Myocyte (in vitro differentiated cells): Measurements from ENCODE around the gene STK11. TPM values are rescaled to one million over a fixed set of nuclear protein-coding genes. Genes with fewer than 3 reads are reported as not detected.
"Not testable (repeated sequence)": the region's sequence is repeated elsewhere in the genome, so short reads cannot be mapped to it uniquely, and the experiment has no call there.

Experiments
- DNase-seq: peaks from one replicate; pipeline ENCODE4 v3.0.0-alpha.2; 2012; ENCODE audit warnings: low read depth
- total RNA-seq: library from RNA; depleted of rRNA; stranded (reverse); fragments of >200 nt; gene quantifications from 2 replicates; pipeline ENCODE4 v1.2.3, GENCODE V29; 2014

The STK11 gene
- total RNA-seq, 1 donor from 2014 or later = 86.3 TPM

GRCh38 chr19:1237027-1237659, 31.6 kb downstream of the STK11 start:
- DNase-seq = no peak

DNA sequence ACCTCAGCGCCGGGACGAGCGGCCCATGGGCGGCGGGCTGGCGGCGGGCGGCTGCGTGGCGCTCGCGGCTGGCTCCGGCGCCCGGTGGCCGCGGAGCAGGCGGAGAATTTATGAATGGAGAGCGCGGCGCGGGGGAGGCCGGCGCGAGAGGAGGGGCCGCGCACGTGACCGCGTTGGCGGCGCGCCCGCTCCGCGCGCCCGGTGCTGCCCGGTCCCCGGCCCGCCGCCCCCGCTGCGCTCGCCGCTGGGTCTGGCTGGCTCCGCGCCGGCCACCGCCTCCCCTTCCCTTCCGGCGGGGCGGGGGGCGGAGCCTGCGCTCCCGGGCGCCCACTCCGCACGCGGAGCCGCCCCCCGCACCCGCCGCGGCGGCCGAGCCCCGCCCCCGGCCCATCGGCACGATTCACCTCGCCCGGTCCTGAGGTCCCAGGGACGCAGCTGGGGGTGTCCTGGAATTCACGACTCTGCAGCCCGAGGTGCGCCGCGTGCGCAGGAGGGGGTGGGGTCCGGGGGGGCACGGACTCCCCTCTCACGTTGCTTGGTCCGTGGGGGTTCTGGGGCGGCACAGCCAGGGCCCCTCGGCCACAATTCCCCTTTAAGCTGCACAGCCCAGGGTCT, 32.3 kb downstream of the STK11 start, which contains the start of gene CBARP:
TSS of gene CBARP (minus strand) at position 252 of the 615 bp plus-strand sequence. CDS start 1,905 bp downstream, outside the sequence.
- no peak for DNase-seq

- DNase-seq = no peak
Measured at GRCh38 chr19:1238369-1239303, 33.1 kb downstream of the STK11 start.

- no peak for DNase-seq
Measured at GRCh38 chr19:1239420-1239795, 33.8 kb downstream of the STK11 start.

- DNase-seq = peak; percentile 87
Measured at GRCh38 chr19:1239796-1240737, 34.5 kb downstream of the STK11 start.

DNA sequence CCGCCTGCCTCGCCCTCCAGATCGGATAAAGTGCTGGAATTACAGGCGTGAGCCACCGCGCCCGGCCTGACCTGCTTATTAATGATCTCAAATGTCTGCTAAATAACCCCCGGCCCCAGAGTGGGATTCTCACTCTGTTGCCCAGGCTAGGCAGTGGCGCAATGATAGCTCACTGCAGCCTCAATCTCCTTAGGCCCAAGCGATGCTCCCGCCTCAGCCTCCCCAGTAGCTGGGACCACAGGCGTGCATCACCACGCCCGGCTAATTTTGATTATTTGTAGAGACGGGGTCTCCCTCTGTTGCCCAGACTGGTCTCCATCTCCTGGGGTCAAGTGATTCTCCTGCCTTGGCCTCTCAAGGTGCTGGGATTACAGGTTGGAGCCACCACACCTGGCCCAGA, 35.3 kb downstream of the STK11 start:
- no peak for DNase-seq

DNA sequence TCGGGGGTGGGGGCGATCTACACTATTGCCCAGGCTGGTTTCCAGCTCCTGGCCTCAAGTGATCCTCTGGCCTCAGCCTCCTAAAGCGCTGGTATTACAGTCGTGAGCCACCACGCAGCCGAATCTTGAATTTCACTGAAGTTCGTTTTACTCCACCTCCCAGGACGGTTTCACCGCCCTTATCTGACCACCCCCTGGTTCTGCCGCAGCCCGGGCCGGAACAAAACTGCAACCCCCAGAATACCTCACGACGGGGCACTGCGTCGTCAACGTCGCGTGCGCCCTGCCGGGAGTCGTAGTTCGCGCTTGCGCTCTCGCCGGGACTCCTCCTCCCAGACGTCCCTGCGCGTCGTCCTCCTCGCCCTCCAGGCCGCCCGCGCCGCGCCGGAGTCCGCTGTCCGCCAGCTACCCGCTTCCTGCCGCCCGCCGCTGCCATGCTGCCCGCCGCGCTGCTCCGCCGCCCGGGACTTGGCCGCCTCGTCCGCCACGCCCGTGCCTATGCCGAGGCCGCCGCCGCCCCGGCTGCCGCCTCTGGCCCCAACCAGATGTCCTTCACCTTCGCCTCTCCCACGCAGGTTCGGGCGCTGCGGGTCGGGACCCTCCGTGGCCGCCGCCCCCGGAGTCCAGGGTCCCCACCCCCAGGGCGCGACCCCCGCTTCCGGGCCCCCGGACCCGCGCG, 36.0 kb downstream of the STK11 start, which contains the start of gene ATP5F1D:
TSS of gene ATP5F1D (plus strand) at position 335 of the 679 bp plus-strand sequence. CDS start at position 435, 100 bp downstream.
- peak; percentile 94 for DNase-seq

- peak; percentile 87 for DNase-seq
Measured at GRCh38 chr19:1243768-1244692, 38.5 kb downstream of the STK11 start.

DNA sequence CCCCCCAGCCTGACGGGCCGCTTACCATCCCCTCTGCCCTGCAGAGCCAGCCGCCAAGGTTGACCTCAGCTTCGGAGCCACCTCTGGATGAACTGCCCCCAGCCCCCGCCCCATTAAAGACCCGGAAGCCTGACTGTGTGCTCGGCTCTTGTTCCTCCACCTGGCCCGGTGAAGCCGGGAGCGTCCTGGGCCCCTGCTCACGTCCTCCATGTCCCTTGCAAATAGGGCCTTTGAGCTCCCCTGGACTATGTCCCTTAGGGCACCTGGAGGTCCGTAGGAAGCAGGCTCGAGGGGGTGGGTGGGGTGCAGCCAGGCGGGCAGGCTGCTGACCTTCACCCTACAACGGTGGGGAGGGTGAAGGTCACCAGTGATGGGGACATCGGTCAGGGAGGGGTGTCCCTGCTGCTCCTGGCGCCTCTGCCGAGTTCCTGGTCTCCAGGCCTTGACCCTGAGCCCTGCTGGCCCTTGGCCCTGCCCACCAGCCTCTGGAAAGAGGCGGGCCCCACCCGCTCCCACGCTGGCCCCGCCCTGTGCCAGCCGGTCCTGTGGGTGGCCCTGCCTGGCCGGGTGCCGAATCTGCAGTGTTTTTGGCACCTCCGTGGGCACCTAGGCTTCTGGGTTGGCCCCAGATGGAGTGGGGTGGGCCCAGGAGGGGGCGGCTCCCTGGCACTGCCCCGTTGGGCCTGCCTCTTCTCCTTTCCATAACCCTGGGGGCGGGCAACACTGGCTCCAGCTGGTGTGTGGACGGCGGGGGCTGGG, 39.3 kb downstream of the STK11 start:
- peak; percentile 87 for DNase-seq

DNA sequence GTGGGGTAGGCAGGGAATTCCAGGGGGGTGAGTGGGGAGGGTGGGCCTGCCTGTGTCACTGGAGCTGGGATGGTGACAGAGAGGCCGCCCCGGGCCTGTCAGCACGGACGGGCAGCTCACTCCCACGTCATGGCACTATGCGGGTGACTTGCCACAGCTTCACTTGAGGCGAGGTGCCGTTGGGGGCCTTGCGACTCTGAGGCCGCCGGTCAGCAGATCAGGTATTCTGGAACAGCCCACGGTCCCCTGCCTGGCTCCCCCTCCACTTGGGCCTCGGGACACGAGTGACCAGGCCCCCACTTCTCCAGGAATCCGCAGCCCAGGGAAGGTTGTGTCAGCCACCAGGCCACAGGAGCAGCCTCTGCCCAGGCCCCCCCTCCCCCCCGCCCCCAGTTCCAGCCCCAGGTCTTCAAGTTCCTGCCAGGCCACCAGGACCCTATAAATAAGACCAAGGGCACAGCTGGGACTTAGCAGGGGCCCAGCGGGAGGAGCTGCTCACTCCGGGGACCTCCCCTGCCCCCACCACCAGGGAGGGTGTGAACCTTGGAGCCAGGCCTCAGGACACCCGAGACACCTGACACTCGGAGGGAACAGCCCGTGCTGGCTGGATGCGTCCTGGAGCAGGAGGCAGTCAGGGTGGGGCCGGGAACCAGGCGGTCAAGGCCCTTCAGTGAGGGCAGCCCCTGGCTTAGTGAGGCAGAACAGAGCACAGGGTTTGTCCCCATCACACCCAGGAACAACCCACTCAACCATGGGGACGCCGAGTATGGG, 40.1 kb downstream of the STK11 start:
- DNase-seq = peak; percentile 97

DNA sequence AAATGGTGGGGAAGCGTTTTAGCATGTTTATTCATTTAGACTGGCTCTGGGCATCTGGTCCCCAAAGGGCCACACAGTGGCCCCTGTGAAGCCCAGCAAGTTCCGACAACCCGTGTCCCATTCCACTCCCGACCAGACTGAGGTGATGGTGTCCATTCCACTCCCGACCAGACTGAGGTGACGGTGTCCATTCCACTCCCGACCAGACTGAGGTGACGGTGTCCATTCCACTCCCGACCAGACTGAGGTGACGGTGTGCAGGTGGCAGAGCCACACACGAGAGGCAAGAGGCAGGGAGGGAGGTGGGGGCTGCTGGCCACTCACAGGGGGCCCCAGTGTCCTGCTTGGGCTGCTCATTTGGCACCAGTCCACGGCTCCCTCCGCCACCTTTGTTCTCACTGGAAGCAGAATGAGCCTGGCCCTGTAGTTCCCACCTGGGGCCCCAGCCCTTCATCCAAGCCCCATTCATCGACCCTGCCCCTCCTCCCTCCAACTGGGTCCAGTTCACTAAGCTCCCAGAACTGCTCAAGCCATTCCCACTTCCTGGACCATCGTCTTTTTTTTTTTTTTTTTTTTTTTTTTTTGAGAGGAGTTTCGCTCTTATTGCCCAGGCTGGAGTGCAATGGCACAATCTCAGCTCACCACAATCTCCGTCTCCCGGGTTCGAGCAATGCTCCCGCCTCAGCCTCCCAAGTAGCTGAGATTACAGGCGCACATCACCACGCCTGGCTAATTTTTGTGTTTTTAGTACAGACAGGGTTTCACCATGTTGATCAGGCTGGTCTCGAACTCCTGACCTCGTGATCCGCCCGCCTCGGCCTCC, 40.9 kb downstream of the STK11 start:
- not testable (repeated sequence) for DNase-seq

GRCh38 chr19:1247748-1248138, 42.2 kb downstream of the STK11 start:
- DNase-seq = no peak

DNA sequence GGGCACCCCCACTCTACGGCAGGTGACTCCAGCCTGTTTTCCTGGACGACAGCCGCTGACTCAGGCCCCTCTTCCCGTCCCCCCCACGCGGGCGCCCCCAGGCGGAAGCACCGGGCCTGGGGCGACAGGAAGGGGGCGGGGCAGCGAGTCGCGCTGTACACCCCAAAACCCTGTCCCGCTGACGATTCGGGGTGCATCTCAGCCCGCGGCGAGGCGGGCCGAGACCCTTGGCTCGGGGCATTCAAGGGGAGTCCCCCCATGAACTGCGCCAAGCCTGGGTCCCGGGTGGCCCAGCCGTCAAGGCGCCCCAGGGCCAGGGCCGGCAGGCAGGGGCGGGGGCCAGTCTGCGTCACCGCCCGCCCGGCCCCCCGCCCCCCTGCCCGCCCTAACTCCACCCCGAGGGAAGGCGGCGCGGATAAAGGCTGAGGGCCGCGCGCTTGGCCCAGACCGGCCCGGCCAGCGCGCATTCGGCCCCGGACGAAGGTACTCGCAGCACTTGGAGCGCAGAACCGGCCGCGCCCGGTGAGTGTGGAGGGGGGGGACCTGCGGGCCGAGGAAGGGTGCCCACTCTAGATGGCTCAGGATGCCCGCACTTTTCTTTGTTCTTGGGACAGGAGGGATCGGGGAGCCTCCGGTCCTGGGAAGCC, 42.7 kb downstream of the STK11 start, which contains the start of gene MIDN:
TSS of gene MIDN (plus strand) at position 445 of the 647 bp plus-strand sequence. CDS start 1,714 bp downstream, outside the sequence.
- DNase-seq = peak; percentile 96

- DNase-seq = no peak
Measured at GRCh38 chr19:1248786-1249297, 43.3 kb downstream of the STK11 start.

DNA sequence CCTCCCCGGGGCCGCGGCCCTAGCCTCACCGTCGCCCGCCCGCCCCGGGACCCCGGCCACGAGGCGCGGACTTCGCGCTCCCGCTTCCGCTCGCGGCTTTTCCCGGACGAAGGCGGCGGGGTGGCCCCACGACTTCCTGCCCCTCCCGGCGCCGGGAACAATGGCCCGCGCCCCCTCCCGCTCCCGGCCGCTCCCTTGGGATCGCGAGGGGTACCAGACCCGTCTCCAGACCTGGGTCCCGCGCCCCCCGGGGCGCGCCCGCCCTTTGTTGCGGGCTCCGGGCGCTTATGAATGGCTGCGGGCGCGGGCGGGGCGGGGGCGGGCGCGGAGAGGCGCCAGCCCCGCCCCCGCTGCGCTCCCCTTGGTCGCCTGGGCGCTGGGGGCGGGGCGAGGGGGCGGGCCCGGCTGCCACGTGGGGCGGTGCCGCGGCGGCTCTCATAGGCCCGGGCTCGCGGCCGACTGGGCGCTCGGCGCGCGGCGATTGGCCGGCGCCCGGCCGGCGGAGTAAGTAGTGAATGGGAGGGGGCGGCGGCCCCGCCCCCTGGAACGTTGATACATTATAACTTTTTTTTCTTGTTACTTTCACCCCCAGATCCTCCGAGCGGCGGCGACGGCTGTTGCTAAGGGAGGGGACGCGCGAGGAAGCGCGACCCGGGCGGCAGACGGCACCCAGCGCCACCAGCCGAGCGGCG, 43.9 kb downstream of the STK11 start:
- peak; percentile 94 for DNase-seq
